A549 (cell line): ENCODE measurements around the gene FXR2. TPM values are rescaled to one million over a fixed set of nuclear protein-coding genes. Genes with fewer than 3 reads are reported as not detected.

ENCODE experiments used
- ATAC-seq, 2 experiments: fragments of 200-7000 bp in 1 of 2; fragments of >200 bp in 1 of 2; cut with Nextera tagmentation in 1 of 2; cut with Tn5 transposase in 1 of 2; 3 replicates each; pipeline versions ENCODE4 v1.8.0 to v1.9.1; 2018 to 2020; ENCODE audit warnings: mild to moderate bottlenecking in 1 of 2, moderate library complexity in 1 of 2
- CTCF ChIA-PET: fragments of 300-600 bp; sonication (Branson Sonifier 250); formaldehyde crosslinking; extraction: SDS; loops from one replicate; lab custom pipeline; 2021; ENCODE audit warnings: antibody characterized with exemption, inconsistent platforms; lab: Yijun Ruan, JAX
- POLR2A ChIA-PET: fragments of 350-600 bp; formaldehyde crosslinking; extraction: SDS; loops from one replicate; lab custom pipeline; 2021; ENCODE audit warnings: antibody characterized with exemption, inconsistent platforms; lab: Yijun Ruan, JAX
- DNase-seq, 2 experiments: peaks; one replicate each; pipeline versions ENCODE4 v3.0.0 to v3.0.0-alpha.2; 2011 to 2016; ENCODE audit warnings: low read depth in 1 of 2, low spot score in 1 of 2
- FAIRE-seq: peaks from 2 replicates; lab custom pipeline; 2011; peaks lifted over from hg19 to GRCh38; lab: Jason Lieb, UNC
- H3K27ac ChIP-seq, 2 experiments: fragments of >200 bp; sonication (Bioruptor Twin); formaldehyde crosslinking; 3 replicates each; pipeline ENCODE4 v1.5.1; 2016 to 2017
- H3K4me1 ChIP-seq: fragments of >200 bp; sonication (Bioruptor Twin); formaldehyde crosslinking; 3 replicates; pipeline ENCODE4 v1.6.1; 2016
- H3K4me2 ChIP-seq: fragments of >200 bp; sonication (Bioruptor Twin); formaldehyde crosslinking; 3 replicates; pipeline ENCODE4 v1.6.1; 2016
- H3K4me3 ChIP-seq: fragments of >200 bp; sonication (Bioruptor Twin); formaldehyde crosslinking; 3 replicates; pipeline ENCODE4 v1.5.1; 2016
- H3K9me3 ChIP-seq: fragments of >200 bp; sonication (Bioruptor Twin); formaldehyde crosslinking; 3 replicates; pipeline ENCODE4 v1.6.1; 2016
- BHLHE40 ChIP-seq: IDR thresholded peaks from 2 replicates; pipeline ENCODE4 v1.6.1; 2012; ENCODE audit warnings: low read depth, low read length, inconsistent platforms
- CBX2 ChIP-seq: fragments of 200-600 bp; sonication (generic); IDR thresholded peaks from 2 replicates; pipeline ENCODE4 v1.6.1; 2016; ENCODE audit warnings: low read depth, mild to moderate bottlenecking, borderline replicate concordance
- EP300 ChIP-seq, 2 experiments: fragments of >200 bp; sonication (Bioruptor Twin); formaldehyde crosslinking; IDR thresholded peaks; 2 replicates in 1 of 2; 3 replicates in 1 of 2; pipeline ENCODE4 v1.6.1; 2016 to 2017
- ESRRA ChIP-seq: fragments of 150-350 bp; IDR thresholded peaks from 2 replicates; pipeline ENCODE4 v1.6.1; 2014; ENCODE audit warnings: mild to moderate bottlenecking, low read length, borderline replicate concordance
- FOSL2 ChIP-seq, 2 experiments: fragments of 450-650 bp in 1 of 2; fragments of >200 bp in 1 of 2; sonication (Bioruptor Twin) in 1 of 2; formaldehyde crosslinking; IDR thresholded peaks; 2 replicates each; pipeline versions ENCODE4 v1.5.0 to v1.6.1; 2016 to 2020; ENCODE audit warnings: mild to moderate bottlenecking in 1 of 2, moderate library complexity in 1 of 2
- FOXS1 ChIP-seq: fragments of 250-450 bp; sonication (Bioruptor Pico); IDR thresholded peaks from 2 replicates; pipeline ENCODE4 v1.5.0; 2020; ENCODE audit warnings: mild to moderate bottlenecking, moderate library complexity
- GATA3 ChIP-seq: IDR thresholded peaks from 2 replicates; pipeline ENCODE4 v1.6.1; 2012; ENCODE audit warnings: borderline replicate concordance
- HDAC2 ChIP-seq: fragments of 200-600 bp; sonication (generic); IDR thresholded peaks from 2 replicates; pipeline ENCODE4 v1.6.1; 2016
- HOXA7 ChIP-seq: fragments of 250-450 bp; sonication (Bioruptor Pico); IDR thresholded peaks from 2 replicates; pipeline ENCODE4 v1.5.0; 2020; ENCODE audit warnings: mild to moderate bottlenecking, moderate library complexity
- HOXB13 ChIP-seq: fragments of 250-450 bp; sonication (Bioruptor Pico); IDR thresholded peaks from 2 replicates; pipeline ENCODE4 v1.5.0; 2020; ENCODE audit warnings: low read depth, mild to moderate bottlenecking, moderate library complexity
- JUN ChIP-seq, 2 experiments: fragments of >200 bp; sonication (Bioruptor Twin); formaldehyde crosslinking; IDR thresholded peaks; 2 replicates in 1 of 2; 3 replicates in 1 of 2; pipeline ENCODE4 v1.6.1; 2016 to 2017
- JUNB ChIP-seq: fragments of >200 bp; sonication (Bioruptor Twin); formaldehyde crosslinking; IDR thresholded peaks from 2 replicates; pipeline ENCODE4 v1.6.1; 2016
- KDM1A ChIP-seq: fragments of 200-600 bp; sonication (generic); IDR thresholded peaks from 2 replicates; pipeline ENCODE4 v1.6.1; 2016; ENCODE audit warnings: low read depth, mild to moderate bottlenecking
- MAZ ChIP-seq: fragments of 150-350 bp; IDR thresholded peaks from 2 replicates; pipeline ENCODE4 v1.6.1; 2014; ENCODE audit warnings: antibody characterized with exemption, low read depth, low read length, borderline replicate concordance
- MYC ChIP-seq: IDR thresholded peaks from 2 replicates; pipeline ENCODE4 v1.6.1; 2012; ENCODE audit warnings: mild to moderate bottlenecking, inconsistent platforms, low read length, improper control_type of control experiment, borderline replicate concordance
- NR3C1 ChIP-seq: fragments of >200 bp; sonication (Bioruptor Twin); formaldehyde crosslinking; IDR thresholded peaks from 3 replicates; pipeline ENCODE4 v1.6.1; 2017
- PBX3 ChIP-seq: IDR thresholded peaks from 2 replicates; pipeline ENCODE4 v1.6.1; 2012
- PHF8 ChIP-seq: fragments of 200-600 bp; sonication (generic); IDR thresholded peaks from 2 replicates; pipeline ENCODE4 v1.6.1; 2016; ENCODE audit warnings: low read depth, mild to moderate bottlenecking, antibody characterized with exemption, moderate library complexity, borderline replicate concordance
- POLR2AphosphoS2 ChIP-seq: conservative IDR thresholded peaks from 2 replicates; pipeline ENCODE4 v1.6.1; 2012; ENCODE audit warnings: low read length, improper control_type of control experiment, inconsistent platforms
- RAD21 ChIP-seq, 2 experiments: fragments of >200 bp in 1 of 2; sonication (Bioruptor Twin) in 1 of 2; formaldehyde crosslinking in 1 of 2; IDR thresholded peaks in 1 of 2; conservative IDR thresholded peaks in 1 of 2; 2 replicates in 1 of 2; 3 replicates in 1 of 2; pipeline ENCODE4 v1.6.1; 2012 to 2018; ENCODE audit warnings: inconsistent platforms in 1 of 2
- RNF2 ChIP-seq: fragments of 200-600 bp; sonication (generic); IDR thresholded peaks from 2 replicates; pipeline ENCODE4 v1.6.1; 2016; ENCODE audit warnings: low read depth, mild to moderate bottlenecking, antibody characterized with exemption, moderate library complexity, borderline replicate concordance
- SMC3 ChIP-seq: fragments of >200 bp; sonication (Bioruptor Twin); formaldehyde crosslinking; IDR thresholded peaks from 3 replicates; pipeline ENCODE4 v1.6.1; 2018; ENCODE audit warnings: inconsistent platforms
- TFCP2L1 ChIP-seq: fragments of 250-450 bp; sonication (Bioruptor Pico); IDR thresholded peaks from 2 replicates; pipeline ENCODE4 v1.5.0; 2021; ENCODE audit warnings: mild to moderate bottlenecking
- TP53 ChIP-seq: fragments of 250-450 bp; sonication (Bioruptor Pico); IDR thresholded peaks from 2 replicates; pipeline ENCODE4 v1.5.0; 2021; ENCODE audit warnings: mild to moderate bottlenecking, moderate library complexity
- ZC3H11A ChIP-seq: fragments of 450-650 bp; IDR thresholded peaks from 2 replicates; pipeline ENCODE4 v1.6.1; 2014; ENCODE audit warnings: antibody characterized with exemption, mild to moderate bottlenecking
- WGBS: methylation state at CpG from one replicate; pipeline ENCODE4 v1.1.6; 2017; ENCODE audit errors: missing lambda C conversion rate; 5-methylcytosine and 5-hydroxymethylcytosine counted together
- polyA plus RNA-seq, 4 experiments: library from polyadenylated mRNA; depleted of rRNA in 3 of 4; stranded (reverse); fragments of >200 nt; fragmentation: RNase III in 1 of 4; extraction: RNeasy Plus Mini Kit Qiagen cat#74134 plus additional on column Dnase treatment in 1 of 4; gene quantifications; 2 replicates in 3 of 4; 3 replicates in 1 of 4; pipeline ENCODE4 v1.2.3, GENCODE V29; 2011 to 2017
- TF ChIP-seq, protein P1 (sequence below): IDR thresholded peaks from 2 replicates; pipeline ENCODE4 v1.6.1; 2012; ENCODE audit warnings: low read depth, borderline replicate concordance
- TF ChIP-seq, protein P2 (sequence below): fragments of >200 bp; sonication (Bioruptor Twin); formaldehyde crosslinking; IDR thresholded peaks from 3 replicates; pipeline ENCODE4 v1.6.1; 2016

Gene FXR2
- polyA plus RNA-seq, 2 of the 4 experiments (the other 2 are of a cell fraction), result 40.7 to 45.2 TPM

DNA sequence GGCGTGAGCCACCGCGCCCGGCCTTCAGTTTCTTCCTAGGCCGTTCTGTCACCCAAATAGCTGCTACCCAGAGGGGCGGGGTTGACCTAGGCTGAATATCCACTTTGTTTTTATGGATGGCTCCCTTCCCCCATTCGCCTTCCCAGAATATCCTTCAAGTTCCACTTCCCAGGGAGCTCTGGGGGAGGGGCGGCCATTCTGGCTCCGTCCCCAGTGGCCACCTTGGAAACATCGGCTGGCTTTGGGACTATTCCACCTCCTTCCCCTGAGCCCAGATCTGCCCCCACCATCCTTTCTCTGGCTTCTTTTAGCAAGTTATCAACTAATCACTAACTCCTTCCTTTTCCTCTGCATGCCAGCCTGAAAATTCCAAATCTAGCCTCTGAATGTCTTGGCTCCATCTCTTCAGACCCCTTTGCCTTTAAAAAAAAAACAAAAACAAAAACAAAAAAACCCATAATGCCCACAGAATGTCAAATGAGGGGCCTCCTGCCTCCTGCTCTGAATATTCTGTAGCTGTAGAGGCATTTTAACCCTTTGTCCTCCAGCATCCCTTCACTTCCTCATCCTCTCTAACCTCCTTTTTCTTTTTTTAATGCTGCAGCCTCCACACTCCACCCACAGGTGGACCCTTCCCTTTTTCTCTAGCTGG is 42.4 kb upstream of the FXR2 start:
- POLR2A ChIA-PET, result interaction anchor here (1.6 kb wide), 1 partner anchor 29 kb away, joined by 8 read pairs; no protein-coding TSS in a partner anchor

GRCh38 chr17:7655541-7655840 is 40.8 kb upstream of the FXR2 start:
- Histone ChIP-seq H3K4me2 (no peak overlapping the region), H3K27ac (no peak overlapping the region), H3K4me3 (no peak overlapping the region), H3K4me1 (peaks cover 11% of the 10 kb centered on the region; the same call in 1 of the 3 replicates), H3K9me3 (no peaks in the 10 kb centered on the region)
- TF ChIP-seq JUN (IDR thresholded peaks at IDR 0.05) (no peak), GATA3 (no peak), FOXS1 (no peak), ZC3H11A (no peak), HDAC2 (no peak), TFCP2L1 (no peak), FOSL2 (IDR thresholded peaks at IDR 0.05) (no peak), FOSL2 (CRISPR knock-in tag; IDR thresholded peaks at IDR 0.05) (no peak), MYC (no peak)
- TF ChIP-seq, protein P1, sequence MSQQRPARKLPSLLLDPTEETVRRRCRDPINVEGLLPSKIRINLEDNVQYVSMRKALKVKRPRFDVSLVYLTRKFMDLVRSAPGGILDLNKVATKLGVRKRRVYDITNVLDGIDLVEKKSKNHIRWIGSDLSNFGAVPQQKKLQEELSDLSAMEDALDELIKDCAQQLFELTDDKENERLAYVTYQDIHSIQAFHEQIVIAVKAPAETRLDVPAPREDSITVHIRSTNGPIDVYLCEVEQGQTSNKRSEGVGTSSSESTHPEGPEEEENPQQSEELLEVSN, result no peak
- TF ChIP-seq, protein P2, sequence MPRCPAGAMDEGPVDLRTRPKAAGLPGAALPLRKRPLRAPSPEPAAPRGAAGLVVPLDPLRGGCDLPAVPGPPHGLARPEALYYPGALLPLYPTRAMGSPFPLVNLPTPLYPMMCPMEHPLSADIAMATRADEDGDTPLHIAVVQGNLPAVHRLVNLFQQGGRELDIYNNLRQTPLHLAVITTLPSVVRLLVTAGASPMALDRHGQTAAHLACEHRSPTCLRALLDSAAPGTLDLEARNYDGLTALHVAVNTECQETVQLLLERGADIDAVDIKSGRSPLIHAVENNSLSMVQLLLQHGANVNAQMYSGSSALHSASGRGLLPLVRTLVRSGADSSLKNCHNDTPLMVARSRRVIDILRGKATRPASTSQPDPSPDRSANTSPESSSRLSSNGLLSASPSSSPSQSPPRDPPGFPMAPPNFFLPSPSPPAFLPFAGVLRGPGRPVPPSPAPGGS, result no peak
- DNase-seq (no peak), FAIRE-seq (no peak), ATAC-seq (no peak)
- POLR2A ChIA-PET, result no interaction called here
- CTCF ChIA-PET, result interaction anchor here (0.6 to 7.0 kb wide), 10 partner anchors 9 to 300 kb away, joined by 3 to 66 read pairs (median 4); partner anchors contain the start of genes FXR2, SOX15, TP53 and WRAP53
- WGBS, result 88% methylated on average over 17 of the region's 17 CpGs

More for the DNA sequence above, 42.4 kb upstream of the FXR2 start:
- CTCF ChIA-PET, result interaction anchor here (0.6 to 7.0 kb wide), 11 partner anchors 8 to 71 kb away, joined by 3 to 66 read pairs (median 4); partner anchors contain the start of genes DNAH2, SOX15, TP53 and WRAP53
- 70% methylated on average over 10 of the region's 10 CpGs for WGBS
- no peak overlapping the region for H3K4me3 ChIP-seq
- ATAC-seq (peak in 1 of 2 experiments; percentile 15; a peak in 1 of 6 replicates), DNase-seq (peak in 1 of 2 experiments; percentile 36)
- no peaks in the 10 kb centered on the region for H3K9me3 ChIP-seq
- no peak overlapping the region for H3K4me2 ChIP-seq
- H3K27ac ChIP-seq, result no peak overlapping the region
- TF ChIP-seq, protein P1, result no peak
- TF ChIP-seq EP300 (IDR thresholded peaks at IDR 0.05) (no peak), CBX2 (no peak), NR3C1 (no peak), BHLHE40 (no peak), JUNB (no peak), SMC3 (no peak), RNF2 (no peak), RAD21 (conservative IDR thresholded peaks at IDR 0.05 in 1 of 2, IDR thresholded peaks at IDR 0.05 in 1 of 2) (no peak), TP53 (CRISPR knock-in tag) (no peak), PBX3 (no peak), MAZ (no peak), HOXA7 (CRISPR knock-in tag) (no peak), POLR2AphosphoS2 (no peak), ESRRA (no peak), PHF8 (no peak), KDM1A (no peak), HOXB13 (no peak)
- TF ChIP-seq, protein P2, result no peak
- TF ChIP-seq, all 56 proteins: peak for 0
- no peak for FAIRE-seq
- no peaks in the 10 kb centered on the region for H3K4me1 ChIP-seq
